Osteocyte (in vitro differentiated cells): ENCODE results near the gene MTM1. TPM values are rescaled to one million over a fixed set of nuclear protein-coding genes. Genes with fewer than 3 reads are reported as not detected.

Source experiments
- DNase-seq: peaks from one replicate; pipeline ENCODE4 v3.0.0; 2021; ENCODE audit warnings: mixed read lengths; ENCODE audit not compliant: unreplicated experiment; ENCODE audit errors: extremely low spot score
- H3K27ac Mint-ChIP-seq: one replicate; pipeline ENCODE4 v1.8.0; 2021; ENCODE audit warnings: mild to moderate bottlenecking, mixed read lengths; ENCODE audit not compliant: unreplicated experiment
- H3K27me3 Mint-ChIP-seq: one replicate; pipeline ENCODE4 v1.8.0; 2021; ENCODE audit warnings: mixed read lengths; ENCODE audit not compliant: unreplicated experiment
- H3K36me3 Mint-ChIP-seq: one replicate; pipeline ENCODE4 v1.8.0; 2021; ENCODE audit warnings: mixed read lengths; ENCODE audit not compliant: unreplicated experiment
- H3K4me1 Mint-ChIP-seq: one replicate; pipeline ENCODE4 v1.8.0; 2021; ENCODE audit warnings: mixed read lengths; ENCODE audit not compliant: unreplicated experiment
- H3K4me3 Mint-ChIP-seq: one replicate; pipeline ENCODE4 v1.8.0; 2021; ENCODE audit warnings: mild to moderate bottlenecking, moderate library complexity, mixed read lengths; ENCODE audit not compliant: unreplicated experiment
- H3K9me3 Mint-ChIP-seq: one replicate; pipeline ENCODE4 v1.8.0; 2021; ENCODE audit warnings: mixed read lengths; ENCODE audit not compliant: unreplicated experiment
- total RNA-seq: library from RNA; stranded (reverse); gene quantifications from 2 replicates; pipeline ENCODE4 v1.2.1, GENCODE V29; 2021
- TF ChIP-seq, protein P1 (sequence below): fragments of 200-600 bp; sonication (generic); IDR thresholded peaks from 2 replicates; pipeline ENCODE4 v1.5.0; 2021; ENCODE audit warnings: antibody characterized with exemption, mild to moderate bottlenecking, moderate library complexity

MTM1 gene
- total RNA-seq, 1 donor from 2014 or later = 10.2 TPM

GRCh38 chrX:150643958-150644357 is 75.5 kb downstream of the MTM1 start:
- peaks cover 4% of the 10 kb centered on the region for H3K9me3 Mint-ChIP-seq
- no peaks in the 10 kb centered on the region for H3K27me3 Mint-ChIP-seq
- no peaks in the 10 kb centered on the region for H3K36me3 Mint-ChIP-seq
- no peak overlapping the region for H3K27ac Mint-ChIP-seq
- peaks cover 14% of the 10 kb centered on the region for H3K4me1 Mint-ChIP-seq
- DNase-seq = no peak
- H3K4me3 Mint-ChIP-seq = no peak overlapping the region
- TF ChIP-seq, protein P1, sequence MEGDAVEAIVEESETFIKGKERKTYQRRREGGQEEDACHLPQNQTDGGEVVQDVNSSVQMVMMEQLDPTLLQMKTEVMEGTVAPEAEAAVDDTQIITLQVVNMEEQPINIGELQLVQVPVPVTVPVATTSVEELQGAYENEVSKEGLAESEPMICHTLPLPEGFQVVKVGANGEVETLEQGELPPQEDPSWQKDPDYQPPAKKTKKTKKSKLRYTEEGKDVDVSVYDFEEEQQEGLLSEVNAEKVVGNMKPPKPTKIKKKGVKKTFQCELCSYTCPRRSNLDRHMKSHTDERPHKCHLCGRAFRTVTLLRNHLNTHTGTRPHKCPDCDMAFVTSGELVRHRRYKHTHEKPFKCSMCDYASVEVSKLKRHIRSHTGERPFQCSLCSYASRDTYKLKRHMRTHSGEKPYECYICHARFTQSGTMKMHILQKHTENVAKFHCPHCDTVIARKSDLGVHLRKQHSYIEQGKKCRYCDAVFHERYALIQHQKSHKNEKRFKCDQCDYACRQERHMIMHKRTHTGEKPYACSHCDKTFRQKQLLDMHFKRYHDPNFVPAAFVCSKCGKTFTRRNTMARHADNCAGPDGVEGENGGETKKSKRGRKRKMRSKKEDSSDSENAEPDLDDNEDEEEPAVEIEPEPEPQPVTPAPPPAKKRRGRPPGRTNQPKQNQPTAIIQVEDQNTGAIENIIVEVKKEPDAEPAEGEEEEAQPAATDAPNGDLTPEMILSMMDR = no peak

DNA sequence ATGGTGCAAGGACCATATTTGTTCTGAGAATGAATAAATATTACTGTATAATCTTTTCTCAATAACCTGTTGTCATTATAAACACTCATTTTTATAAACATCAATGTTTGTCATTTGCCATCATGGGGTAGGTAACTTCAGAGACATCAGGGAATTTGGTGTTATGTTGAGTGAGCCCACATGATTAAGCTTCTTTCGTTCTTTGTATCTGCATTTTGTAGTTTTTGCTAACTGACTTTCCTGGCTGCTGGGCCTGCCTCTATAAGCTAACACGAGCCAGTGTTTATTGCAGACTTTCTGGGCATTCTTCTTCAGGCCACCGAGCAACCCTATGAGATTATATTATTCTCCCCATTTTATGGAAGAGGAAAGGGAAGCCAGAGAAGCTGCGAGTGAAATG is 76.0 kb downstream of the MTM1 start:
- no peaks in the 10 kb centered on the region for H3K27me3 Mint-ChIP-seq
- no peaks in the 10 kb centered on the region for H3K36me3 Mint-ChIP-seq
- H3K27ac Mint-ChIP-seq = no peak overlapping the region
- TF ChIP-seq, protein P1 = no peak
- peaks cover 19% of the 10 kb centered on the region for H3K4me1 Mint-ChIP-seq
- no peak overlapping the region for H3K4me3 Mint-ChIP-seq
- no peak for DNase-seq
- peaks cover 5% of the 10 kb centered on the region for H3K9me3 Mint-ChIP-seq

- H3K27me3 Mint-ChIP-seq = no peaks in the 10 kb centered on the region
- DNase-seq = no peak
These were observed 78.9 kb downstream of the MTM1 start for GRCh38 chrX:150647331-150647730.

GRCh38 chrX:150648296-150648940 is 80.0 kb downstream of the MTM1 start:
- Mint-ChIP-seq H3K4me1 (peaks cover 23% of the 10 kb centered on the region), H3K27me3 (no peaks in the 10 kb centered on the region), H3K9me3 (peaks cover 17% of the 10 kb centered on the region), H3K4me3 (no peak overlapping the region), H3K36me3 (peaks cover 6% of the 10 kb centered on the region), H3K27ac (peak overlapping the region; percentile 78)
- DNase-seq = no peak
- TF ChIP-seq, protein P1 = no peak

More at GRCh38 chrX:150647331-150647730, 78.9 kb downstream of the MTM1 start:
- peaks cover 6% of the 10 kb centered on the region for H3K36me3 Mint-ChIP-seq
- H3K4me3 Mint-ChIP-seq = no peak overlapping the region
- peak overlapping the region; percentile 19 for H3K27ac Mint-ChIP-seq
- TF ChIP-seq, protein P1 = no peak
- H3K4me1 Mint-ChIP-seq = peaks cover 23% of the 10 kb centered on the region
- peaks cover 17% of the 10 kb centered on the region for H3K9me3 Mint-ChIP-seq

GRCh38 chrX:150649096-150649870 is 80.9 kb downstream of the MTM1 start:
- H3K36me3 Mint-ChIP-seq = peaks cover 6% of the 10 kb centered on the region
- no peaks in the 10 kb centered on the region for H3K27me3 Mint-ChIP-seq
- peak overlapping the region; percentile 78 for H3K27ac Mint-ChIP-seq
- TF ChIP-seq, protein P1 = no peak
- H3K4me1 Mint-ChIP-seq = peaks cover 23% of the 10 kb centered on the region
- no peak overlapping the region for H3K4me3 Mint-ChIP-seq
- H3K9me3 Mint-ChIP-seq = peaks cover 17% of the 10 kb centered on the region
- DNase-seq = no peak
